SK-N-SH (cell line): ENCODE data around the gene FLRT2. TPM values are rescaled to one million over a fixed set of nuclear protein-coding genes. Genes with fewer than 3 reads are reported as not detected.

Experiments
- CTCF ChIA-PET: fragments of 300-600, 350-600 bp; formaldehyde crosslinking; extraction: SDS; loops from one replicate; lab custom pipeline; 2021; lab: Yijun Ruan, JAX
- POLR2A ChIA-PET: fragments of 350-600 bp; sonication (Branson Sonifier 250); formaldehyde crosslinking; extraction: SDS; loops from one replicate; lab custom pipeline; 2020; ENCODE audit warnings: antibody characterized with exemption, inconsistent platforms; lab: Yijun Ruan, JAX
- DNase-seq: peaks from one replicate; pipeline ENCODE4 v3.0.0; 2012
- H2AFZ ChIP-seq: fragments of 200-600 bp; sonication (generic); 2 replicates; pipeline ENCODE4 v1.8.1; 2016; ENCODE audit warnings: antibody characterized with exemption, mild to moderate bottlenecking, low read depth
- H3F3A ChIP-seq: fragments of 200-600 bp; sonication (generic); replicated peaks from 2 replicates; pipeline ENCODE3; 2016; ENCODE audit warnings: antibody characterized with exemption, mild to moderate bottlenecking; ENCODE audit not compliant: insufficient read depth
- H3K27ac ChIP-seq, 2 experiments: fragments of 200-500 bp in 1 of 2; fragments of 200-600 bp in 1 of 2; sonication (Bioruptor generic) in 1 of 2; sonication (generic), shearing (Covaris generic) in 1 of 2; 2 replicates each; pipeline versions ENCODE4 v1.5.1 to v1.6.1; 2014 to 2016; ENCODE audit warnings: low read depth in 2 of 2, inconsistent platforms in 1 of 2, low read length in 1 of 2, mild to moderate bottlenecking in 1 of 2, mixed read lengths in 1 of 2
- H3K27me3 ChIP-seq: fragments of 200-600 bp; sonication (generic), shearing (Covaris generic); 2 replicates; pipeline ENCODE4 v1.6.1; 2016; ENCODE audit warnings: mixed run types; ENCODE audit not compliant: insufficient read depth
- H3K36me3 ChIP-seq, 2 experiments: fragments of 200-500 bp in 1 of 2; fragments of 200-600 bp in 1 of 2; sonication (Bioruptor generic) in 1 of 2; sonication (generic) in 1 of 2; replicated peaks in 1 of 2; 2 replicates each; pipeline versions ENCODE3 to v1.5.1; 2014 to 2016; ENCODE audit warnings: low read length in 1 of 2, mild to moderate bottlenecking in 1 of 2; ENCODE audit not compliant: insufficient read depth in 2 of 2, control insufficient read depth in 1 of 2
- H3K4me1 ChIP-seq, 2 experiments: fragments of 200-500 bp in 1 of 2; fragments of 200-600 bp in 1 of 2; sonication (Bioruptor generic) in 1 of 2; sonication (generic), shearing (Covaris generic) in 1 of 2; 2 replicates each; pipeline versions ENCODE4 v1.5.1 to v1.6.1; 2014 to 2016; ENCODE audit warnings: low read depth in 1 of 2, low read length in 1 of 2, mixed run types in 1 of 2; ENCODE audit not compliant: insufficient read depth in 2 of 2, control insufficient read depth in 1 of 2
- H3K4me2 ChIP-seq: fragments of 200-600 bp; sonication (generic), shearing (Covaris generic); 2 replicates; pipeline ENCODE4 v1.6.1; 2017; ENCODE audit warnings: mixed run types
- H3K4me3 ChIP-seq, 2 experiments: fragments of 200-500 bp in 1 of 2; fragments of 200-600 bp in 1 of 2; sonication (Bioruptor generic) in 1 of 2; sonication (generic), shearing (Covaris generic) in 1 of 2; 2 replicates each; pipeline versions ENCODE4 v1.5.1 to v1.8.1; 2014 to 2016; ENCODE audit warnings: low read depth in 2 of 2, inconsistent platforms in 1 of 2, low read length in 1 of 2, mild to moderate bottlenecking in 1 of 2, mixed read lengths in 1 of 2, moderate library complexity in 1 of 2
- H3K79me2 ChIP-seq: fragments of 200-600 bp; sonication (generic); 2 replicates; pipeline ENCODE4 v1.8.1; 2017; ENCODE audit warnings: mild to moderate bottlenecking; ENCODE audit not compliant: insufficient read depth
- H3K9ac ChIP-seq: fragments of 200-600 bp; sonication (generic); 2 replicates; pipeline ENCODE4 v1.6.1; 2017; ENCODE audit warnings: mixed run types
- H3K9me2 ChIP-seq: fragments of 200-600 bp; sonication (generic); 2 replicates; pipeline ENCODE4 v1.6.1; 2017; ENCODE audit warnings: mixed run types
- H3K9me3 ChIP-seq: fragments of 200-600 bp; sonication (generic); 2 replicates; pipeline ENCODE4 v1.6.1; 2017; ENCODE audit warnings: mixed run types, mild to moderate bottlenecking, moderate library complexity
- H4K20me1 ChIP-seq: fragments of 200-600 bp; sonication (generic); 2 replicates; pipeline ENCODE4 v1.6.1; 2017; ENCODE audit warnings: mild to moderate bottlenecking, mixed run types; ENCODE audit not compliant: insufficient read depth
- ELF1 ChIP-seq: IDR thresholded peaks from 2 replicates; pipeline ENCODE4 v1.4.0; 2012
- EZH2phosphoT487 ChIP-seq: fragments of 200-600 bp; sonication (generic); IDR thresholded peaks from 2 replicates; pipeline ENCODE4 v1.6.1; 2017; ENCODE audit warnings: low read depth, mixed run types, mild to moderate bottlenecking, antibody characterized with exemption, moderate library complexity, borderline replicate concordance
- FOXJ3 ChIP-seq: sonication (generic); formaldehyde crosslinking; IDR thresholded peaks from 2 replicates; pipeline ENCODE4 v1.5.1; 2020; ENCODE audit warnings: mild to moderate bottlenecking, missing genetic modification reagents
- GABPA ChIP-seq: IDR thresholded peaks from 2 replicates; pipeline ENCODE4 v1.4.0; 2012; ENCODE audit warnings: low read depth, mild to moderate bottlenecking
- MAX ChIP-seq: IDR thresholded peaks from 2 replicates; pipeline ENCODE4 v1.4.0; 2012; ENCODE audit warnings: low read depth
- MEF2A ChIP-seq: IDR thresholded peaks from 2 replicates; pipeline ENCODE4 v1.4.0; 2012; ENCODE audit warnings: low read depth, borderline replicate concordance
- MXI1 ChIP-seq: IDR thresholded peaks from 2 replicates; pipeline ENCODE4 v1.6.1; 2012; ENCODE audit warnings: mild to moderate bottlenecking, low read depth, low read length, improper control_type of control experiment
- NFIC ChIP-seq: IDR thresholded peaks from 2 replicates; pipeline ENCODE4 v1.4.0; 2012; ENCODE audit warnings: borderline replicate concordance
- NRF1 ChIP-seq: IDR thresholded peaks from 2 replicates; pipeline ENCODE4 v1.6.1; 2012; ENCODE audit warnings: low read depth, mild to moderate bottlenecking, low read length
- PBX3 ChIP-seq: IDR thresholded peaks from 2 replicates; pipeline ENCODE4; 2012
- POLR2AphosphoS5 ChIP-seq: IDR thresholded peaks from 2 replicates; pipeline ENCODE4 v1.6.1; 2012; ENCODE audit warnings: low read depth, low read length
- RCOR1 ChIP-seq: fragments of 150-350 bp; IDR thresholded peaks from 2 replicates; pipeline ENCODE4 v1.6.1; 2017; ENCODE audit warnings: antibody characterized with exemption, low read length
- RXRA ChIP-seq: IDR thresholded peaks from 2 replicates; pipeline ENCODE4 v1.4.0; 2012; ENCODE audit warnings: low read depth, mild to moderate bottlenecking, borderline replicate concordance
- SMC3 ChIP-seq: IDR thresholded peaks from 2 replicates; pipeline ENCODE4 v1.6.1; 2012; ENCODE audit warnings: low read depth, low read length, improper control_type of control experiment
- TCF12 ChIP-seq: IDR thresholded peaks from 2 replicates; pipeline ENCODE4 v1.4.0; 2012
- USF2 ChIP-seq: fragments of 150-350 bp; IDR thresholded peaks from 2 replicates; pipeline ENCODE4 v1.6.1; 2017; ENCODE audit warnings: antibody characterized with exemption, low read length, low read depth, borderline replicate concordance
- WGBS: methylation state at CpG from one replicate; pipeline ENCODE4 v1.1.6; 2017; ENCODE audit warnings: low lambda C conversion rate; 5-methylcytosine and 5-hydroxymethylcytosine counted together
- polyA plus RNA-seq, 3 experiments: library from polyadenylated mRNA; depleted of rRNA; stranded (reverse); fragments of >200 nt; gene quantifications; 2 replicates each; pipeline ENCODE4 v1.2.3, GENCODE V29; 2012
- TF ChIP-seq, protein P1 (sequence below): IDR thresholded peaks from 2 replicates; pipeline ENCODE4 v1.6.1; 2012; ENCODE audit warnings: mild to moderate bottlenecking, low read depth, low read length, moderate library complexity

FLRT2 gene
- polyA plus RNA-seq, 1 of the 3 experiments (the other 2 are of a cell fraction), result 10.8 TPM

- DNase-seq, result no peak
- TF ChIP-seq TCF12 (no peak), MAX (no peak), MEF2A (no peak), SMC3 (no peak), ELF1 (no peak), NFIC (no peak), GABPA (no peak), EZH2phosphoT487 (no peak), FOXJ3 (no peak), POLR2AphosphoS5 (no peak), PBX3 (no peak), RXRA (no peak), NRF1 (no peak), RCOR1 (no peak), MXI1 (no peak), USF2 (no peak)
- TF ChIP-seq, protein P1, sequence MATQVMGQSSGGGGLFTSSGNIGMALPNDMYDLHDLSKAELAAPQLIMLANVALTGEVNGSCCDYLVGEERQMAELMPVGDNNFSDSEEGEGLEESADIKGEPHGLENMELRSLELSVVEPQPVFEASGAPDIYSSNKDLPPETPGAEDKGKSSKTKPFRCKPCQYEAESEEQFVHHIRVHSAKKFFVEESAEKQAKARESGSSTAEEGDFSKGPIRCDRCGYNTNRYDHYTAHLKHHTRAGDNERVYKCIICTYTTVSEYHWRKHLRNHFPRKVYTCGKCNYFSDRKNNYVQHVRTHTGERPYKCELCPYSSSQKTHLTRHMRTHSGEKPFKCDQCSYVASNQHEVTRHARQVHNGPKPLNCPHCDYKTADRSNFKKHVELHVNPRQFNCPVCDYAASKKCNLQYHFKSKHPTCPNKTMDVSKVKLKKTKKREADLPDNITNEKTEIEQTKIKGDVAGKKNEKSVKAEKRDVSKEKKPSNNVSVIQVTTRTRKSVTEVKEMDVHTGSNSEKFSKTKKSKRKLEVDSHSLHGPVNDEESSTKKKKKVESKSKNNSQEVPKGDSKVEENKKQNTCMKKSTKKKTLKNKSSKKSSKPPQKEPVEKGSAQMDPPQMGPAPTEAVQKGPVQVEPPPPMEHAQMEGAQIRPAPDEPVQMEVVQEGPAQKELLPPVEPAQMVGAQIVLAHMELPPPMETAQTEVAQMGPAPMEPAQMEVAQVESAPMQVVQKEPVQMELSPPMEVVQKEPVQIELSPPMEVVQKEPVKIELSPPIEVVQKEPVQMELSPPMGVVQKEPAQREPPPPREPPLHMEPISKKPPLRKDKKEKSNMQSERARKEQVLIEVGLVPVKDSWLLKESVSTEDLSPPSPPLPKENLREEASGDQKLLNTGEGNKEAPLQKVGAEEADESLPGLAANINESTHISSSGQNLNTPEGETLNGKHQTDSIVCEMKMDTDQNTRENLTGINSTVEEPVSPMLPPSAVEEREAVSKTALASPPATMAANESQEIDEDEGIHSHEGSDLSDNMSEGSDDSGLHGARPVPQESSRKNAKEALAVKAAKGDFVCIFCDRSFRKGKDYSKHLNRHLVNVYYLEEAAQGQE, result no peak
These were observed 91.0 kb downstream of the FLRT2 start for GRCh38 chr14:85620947-85621346.

More at GRCh38 chr14:85620947-85621346, 91.0 kb downstream of the FLRT2 start:
- Histone ChIP-seq H3K9me3 (no peaks in the 10 kb centered on the region), H3K4me3 (no peak overlapping the region), H3K4me1 (peaks cover 0 to 8% of the 10 kb centered on the region in 2 experiments; a peak in 1 of 4 replicates), H3K9ac (no peak overlapping the region), H4K20me1 (no peaks in the 10 kb centered on the region), H3K27ac (no peak overlapping the region), H3K4me2 (no peak overlapping the region), H3F3A (no peaks in the 10 kb centered on the region), H2AFZ (no peak overlapping the region), H3K36me3 (peaks cover 19 to 28% of the 10 kb centered on the region in 2 experiments), H3K27me3 (no peaks in the 10 kb centered on the region), H3K79me2 (no peaks in the 10 kb centered on the region), H3K9me2 (no peaks in the 10 kb centered on the region)
- POLR2A ChIA-PET, result no interaction called here
- 36% methylated on average over 3 of the region's 3 CpGs for WGBS
- CTCF ChIA-PET, result no interaction called here
